Measurements from ENCODE around the gene SPTLC3. TPM values are rescaled to one million over a fixed set of nuclear protein-coding genes. Genes with fewer than 3 reads are reported as not detected.

The SPTLC3 gene
- total and polyA plus RNA-seq, 7 experiments from 2014 or later = 0.24 to 2.4 (median 0.73) TPM

- H3K27me3 Mint-ChIP-seq = peaks cover 0 to 1% (median 0%) of the 10 kb centered on the region in 5 donors
- CTCF ChIA-PET = interaction anchor here (0.7 kb wide), 1 partner anchor 1889 kb away, joined by 3 read pairs; no protein-coding TSS in a partner anchor
Observed at GRCh38 chr20:13028673-13029072, 19.9 kb downstream of the SPTLC3 start.

GRCh38 chr20:13029687-13030375 lies 21.1 kb downstream of the SPTLC3 start:
- Histone ChIP-seq H3K27me3 (ENCODE audit: control insufficient read depth in 2 of 2, insufficient read depth in 2 of 2, low read length in 2 of 2) (no peaks in the 10 kb centered on the region), H3K27ac (ENCODE audit: low read depth, low read length) (no peak overlapping the region), H3K4me3 (ENCODE audit: low read length) (no peak overlapping the region), H3K4me1 (ENCODE audit: control insufficient read depth in 2 of 2, insufficient read depth in 2 of 2, low read length in 2 of 2) (no peaks in the 10 kb centered on the region), H3K9me3 (ENCODE audit: control insufficient read depth in 2 of 3, low read length in 3 of 3) (no peaks in the 10 kb centered on the region), H3K36me3 (ENCODE audit: control insufficient read depth in 2 of 3, insufficient read depth in 3 of 3, low read length in 3 of 3) (no peaks in the 10 kb centered on the region)
- H3K27ac Mint-ChIP-seq = no peak overlapping the region
- no peaks in the 10 kb centered on the region for H3K4me1 Mint-ChIP-seq
- peaks cover 0 to 4% (median 0%) of the 10 kb centered on the region in 5 donors for H3K36me3 Mint-ChIP-seq
- DNase-seq = no peak
- H3K4me3 Mint-ChIP-seq = no peak overlapping the region
- H3K27me3 Mint-ChIP-seq = peaks cover 0 to 4% (median 0%) of the 10 kb centered on the region in 5 donors
- no peak for ATAC-seq
- POLR2A ChIA-PET = no interaction called here
- no peaks in the 10 kb centered on the region for H3K9me3 Mint-ChIP-seq
- intact Hi-C loops (cut with micrococcal nuclease) = no loop called here
- CTCF ChIA-PET = no interaction called here

More at GRCh38 chr20:13028673-13029072, 19.9 kb downstream of the SPTLC3 start:
- H3K4me1 Mint-ChIP-seq = no peaks in the 10 kb centered on the region
- H3K4me3 Mint-ChIP-seq = no peak overlapping the region
- ATAC-seq = no peak
- Histone ChIP-seq H3K27me3 (ENCODE audit: control insufficient read depth in 2 of 2, insufficient read depth in 2 of 2, low read length in 2 of 2) (no peaks in the 10 kb centered on the region), H3K4me1 (ENCODE audit: control insufficient read depth in 2 of 2, insufficient read depth in 2 of 2, low read length in 2 of 2) (no peaks in the 10 kb centered on the region), H3K9me3 (ENCODE audit: control insufficient read depth in 2 of 3, low read length in 3 of 3) (no peaks in the 10 kb centered on the region), H3K4me3 (ENCODE audit: low read length) (no peak overlapping the region), H3K36me3 (ENCODE audit: control insufficient read depth in 2 of 3, insufficient read depth in 3 of 3, low read length in 3 of 3) (no peaks in the 10 kb centered on the region), H3K27ac (ENCODE audit: low read depth, low read length) (no peak overlapping the region)
- H3K9me3 Mint-ChIP-seq = no peaks in the 10 kb centered on the region
- DNase-seq = no peak
- POLR2A ChIA-PET = no interaction called here
- H3K36me3 Mint-ChIP-seq = peaks cover 0 to 4% (median 0%) of the 10 kb centered on the region in 5 donors
- intact Hi-C loops (cut with micrococcal nuclease) = no loop called here
- no peak overlapping the region for H3K27ac Mint-ChIP-seq

- ChIA-PET POLR2A (no interaction called here), CTCF (no interaction called here)
- no peak overlapping the region for H3K4me3 Mint-ChIP-seq
- no peaks in the 10 kb centered on the region for H3K36me3 ChIP-seq (ENCODE audit: control insufficient read depth in 2 of 3, insufficient read depth in 3 of 3, low read length in 3 of 3)
- intact Hi-C loops (cut with micrococcal nuclease) = no loop called here
- no peaks in the 10 kb centered on the region for H3K4me1 Mint-ChIP-seq
- no peaks in the 10 kb centered on the region for H3K9me3 ChIP-seq (ENCODE audit: control insufficient read depth in 2 of 3, low read length in 3 of 3)
- H3K27ac ChIP-seq (ENCODE audit: low read depth, low read length) = no peak overlapping the region
- no peaks in the 10 kb centered on the region for H3K27me3 ChIP-seq (ENCODE audit: control insufficient read depth in 2 of 2, insufficient read depth in 2 of 2, low read length in 2 of 2)
- H3K27me3 Mint-ChIP-seq = peaks cover 0 to 4% (median 0%) of the 10 kb centered on the region in 5 donors
- H3K36me3 Mint-ChIP-seq = peaks cover 0 to 4% (median 0%) of the 10 kb centered on the region in 5 donors
- no peaks in the 10 kb centered on the region for H3K4me1 ChIP-seq (ENCODE audit: control insufficient read depth in 2 of 2, insufficient read depth in 2 of 2, low read length in 2 of 2)
- DNase-seq (no peak), ATAC-seq (no peak)
- H3K27ac Mint-ChIP-seq = no peak overlapping the region
- peaks cover 0 to 1% (median 0%) of the 10 kb centered on the region in 11 donors for H3K9me3 Mint-ChIP-seq
- H3K4me3 ChIP-seq (ENCODE audit: low read length) = no peak overlapping the region
Observed at GRCh38 chr20:13031751-13032150, 23.0 kb downstream of the SPTLC3 start.

- H3K36me3 Mint-ChIP-seq = no peaks in the 10 kb centered on the region
- Histone ChIP-seq H3K36me3 (ENCODE audit: control insufficient read depth in 2 of 3, insufficient read depth in 3 of 3, low read length in 3 of 3) (no peaks in the 10 kb centered on the region), H3K27ac (ENCODE audit: low read depth, low read length) (no peak overlapping the region), H3K4me3 (ENCODE audit: low read length) (no peak overlapping the region), H3K9me3 (ENCODE audit: control insufficient read depth in 2 of 3, low read length in 3 of 3) (no peaks in the 10 kb centered on the region), H3K27me3 (ENCODE audit: control insufficient read depth in 2 of 2, insufficient read depth in 2 of 2, low read length in 2 of 2) (no peaks in the 10 kb centered on the region), H3K4me1 (ENCODE audit: control insufficient read depth in 2 of 2, insufficient read depth in 2 of 2, low read length in 2 of 2) (no peaks in the 10 kb centered on the region)
- H3K27me3 Mint-ChIP-seq = peaks cover 0 to 4% (median 0%) of the 10 kb centered on the region in 5 donors
- intact Hi-C loops (cut with micrococcal nuclease) = no loop called here
- no peak overlapping the region for H3K27ac Mint-ChIP-seq
- ChIA-PET CTCF (no interaction called here), POLR2A (no interaction called here)
- H3K4me3 Mint-ChIP-seq = no peak overlapping the region
- H3K4me1 Mint-ChIP-seq = no peaks in the 10 kb centered on the region
- H3K9me3 Mint-ChIP-seq = peaks cover 0 to 5% (median 0%) of the 10 kb centered on the region in 11 donors
- ATAC-seq = no peak
- no peak for DNase-seq
Observed at GRCh38 chr20:13034115-13034514, 25.3 kb downstream of the SPTLC3 start.

- Mint-ChIP-seq H3K36me3 (no peaks in the 10 kb centered on the region), H3K4me1 (no peaks in the 10 kb centered on the region), H3K9me3 (peaks cover 0 to 5% (median 0%) of the 10 kb centered on the region in 11 donors), H3K4me3 (no peak overlapping the region), H3K27ac (no peak overlapping the region), H3K27me3 (peaks cover 0 to 4% (median 0%) of the 10 kb centered on the region in 5 donors)
- no peak overlapping the region for H3K4me3 ChIP-seq (ENCODE audit: low read length)
- POLR2A ChIA-PET = no interaction called here
- H3K36me3 ChIP-seq (ENCODE audit: control insufficient read depth in 2 of 3, insufficient read depth in 3 of 3, low read length in 3 of 3) = no peaks in the 10 kb centered on the region
- H3K27me3 ChIP-seq (ENCODE audit: control insufficient read depth in 2 of 2, insufficient read depth in 2 of 2, low read length in 2 of 2) = no peaks in the 10 kb centered on the region
- DNase-seq (no peak), ATAC-seq (no peak)
- no peaks in the 10 kb centered on the region for H3K4me1 ChIP-seq (ENCODE audit: control insufficient read depth in 2 of 2, insufficient read depth in 2 of 2, low read length in 2 of 2)
- intact Hi-C loops (cut with micrococcal nuclease) = no loop called here
- no peaks in the 10 kb centered on the region for H3K9me3 ChIP-seq (ENCODE audit: control insufficient read depth in 2 of 3, low read length in 3 of 3)
- CTCF ChIA-PET = no interaction called here
- no peak overlapping the region for H3K27ac ChIP-seq (ENCODE audit: low read depth, low read length)
Observed at GRCh38 chr20:13034936-13035335, 26.2 kb downstream of the SPTLC3 start.

GRCh38 chr20:13035399-13036152 lies 26.8 kb downstream of the SPTLC3 start:
- H3K4me3 Mint-ChIP-seq = no peak overlapping the region
- Histone ChIP-seq H3K9me3 (ENCODE audit: control insufficient read depth in 2 of 3, low read length in 3 of 3) (no peaks in the 10 kb centered on the region), H3K4me3 (ENCODE audit: low read length) (no peak overlapping the region), H3K27me3 (ENCODE audit: control insufficient read depth in 2 of 2, insufficient read depth in 2 of 2, low read length in 2 of 2) (no peaks in the 10 kb centered on the region), H3K36me3 (ENCODE audit: control insufficient read depth in 2 of 3, insufficient read depth in 3 of 3, low read length in 3 of 3) (no peaks in the 10 kb centered on the region), H3K4me1 (ENCODE audit: control insufficient read depth in 2 of 2, insufficient read depth in 2 of 2, low read length in 2 of 2) (no peaks in the 10 kb centered on the region), H3K27ac (ENCODE audit: low read depth, low read length) (no peak overlapping the region)
- POLR2A ChIA-PET = no interaction called here
- CTCF ChIA-PET = no interaction called here
- H3K27me3 Mint-ChIP-seq = peaks cover 0 to 4% (median 0%) of the 10 kb centered on the region in 5 donors
- no peaks in the 10 kb centered on the region for H3K36me3 Mint-ChIP-seq
- no peaks in the 10 kb centered on the region for H3K4me1 Mint-ChIP-seq
- no peak overlapping the region for H3K27ac Mint-ChIP-seq
- intact Hi-C loops (cut with micrococcal nuclease) = no loop called here
- H3K9me3 Mint-ChIP-seq = peaks cover 0 to 5% (median 0%) of the 10 kb centered on the region in 11 donors
- no peak for DNase-seq
- no peak for ATAC-seq
